Activated CD4-positive, alpha-beta T cell treated with anti-CD3 and anti-CD28 coated beads, Interleukin-2, amount 50 U/mL, for 16 hours (primary cell): ENCODE data around the gene GMPPB.

Experiments
- DNase-seq: peaks from one replicate; pipeline ENCODE4 v3.0.0-alpha.2; 2020

GMPPB gene

GRCh38 chr3:49727924-49728361, 4.2 kb upstream of the GMPPB start:
- no peak for DNase-seq

DNA sequence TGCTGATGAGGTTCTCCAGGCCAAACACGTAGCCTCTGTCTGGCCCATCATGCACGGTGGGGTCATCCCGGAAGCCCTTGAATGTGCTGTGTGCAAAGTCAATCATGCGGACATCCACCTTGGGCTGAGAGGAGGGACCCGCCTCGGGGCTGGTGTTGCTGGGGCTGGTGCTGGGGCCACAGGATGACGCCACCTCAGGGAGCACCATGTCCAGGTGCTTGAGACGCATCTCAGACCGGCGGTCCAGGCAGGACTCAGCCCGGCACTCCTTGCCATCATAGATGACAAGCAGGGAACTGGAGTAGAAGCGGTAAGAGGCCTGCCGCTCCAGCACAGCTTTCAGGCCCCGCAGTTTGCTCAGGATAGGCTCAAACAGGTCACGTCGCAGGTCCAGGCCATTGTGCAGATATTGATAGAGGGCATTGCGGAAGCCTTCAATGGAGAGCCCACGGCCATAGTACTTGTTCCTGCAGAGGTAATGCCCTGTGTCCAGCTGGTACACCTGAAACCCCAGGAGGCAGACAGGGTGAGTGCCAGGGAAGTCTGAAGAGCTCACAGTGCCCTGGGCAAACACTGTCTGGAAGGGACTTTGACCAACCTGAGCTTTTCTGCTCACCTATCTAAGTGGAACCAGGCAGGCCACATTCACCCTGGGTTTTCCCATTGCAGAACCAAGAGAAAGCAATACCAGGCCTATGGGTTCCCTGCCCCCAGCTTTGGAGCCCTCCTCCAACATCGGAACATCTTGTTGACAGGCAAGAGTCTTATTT, 3.6 kb upstream of the GMPPB start:
- no peak for DNase-seq

- DNase-seq = no peak
Measured at GRCh38 chr3:49725906-49726681, 2.3 kb upstream of the GMPPB start.

GRCh38 chr3:49724586-49724985, 835 bp upstream of the GMPPB start:
- no peak for DNase-seq

GRCh38 chr3:49723296-49723627, 489 bp downstream of the GMPPB start:
- peak; percentile 69 for DNase-seq

- DNase-seq = no peak
Measured at GRCh38 chr3:49722896-49723295, 855 bp downstream of the GMPPB start.

GRCh38 chr3:49721896-49722781, 1.6 kb downstream of the GMPPB start:
- no peak for DNase-seq

GRCh38 chr3:49721596-49721895, 2.2 kb downstream of the GMPPB start:
- DNase-seq = no peak

- no peak for DNase-seq
Measured at GRCh38 chr3:49720855-49721595, 2.7 kb downstream of the GMPPB start.

GRCh38 chr3:49719214-49719884, 4.4 kb downstream of the GMPPB start, which contains the start of gene AMIGO3:
Gene AMIGO3 (minus strand): TSS chr3:49719684. CDS start chr3:49719465, 219 bp downstream.
- DNase-seq = peak; percentile 93

DNA sequence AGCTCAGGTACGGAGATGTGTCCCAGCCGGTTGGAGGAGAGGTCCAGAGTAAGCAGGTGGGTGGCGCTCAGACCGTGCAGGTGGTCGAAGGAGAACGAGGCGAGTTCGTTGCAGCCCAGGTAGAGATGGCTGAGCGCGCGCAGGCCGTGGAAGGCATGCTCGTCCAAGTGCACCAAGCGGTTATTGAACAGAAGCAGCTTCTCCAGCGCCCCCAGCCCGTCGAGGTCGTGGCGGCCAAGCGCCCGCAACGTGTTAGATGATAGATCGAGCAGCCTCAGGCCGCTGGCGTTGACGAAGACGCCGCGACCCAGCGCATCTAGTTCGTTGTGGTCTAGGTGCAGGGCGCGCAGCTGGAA, 4.9 kb downstream of the GMPPB start:
- no peak for DNase-seq

DNA sequence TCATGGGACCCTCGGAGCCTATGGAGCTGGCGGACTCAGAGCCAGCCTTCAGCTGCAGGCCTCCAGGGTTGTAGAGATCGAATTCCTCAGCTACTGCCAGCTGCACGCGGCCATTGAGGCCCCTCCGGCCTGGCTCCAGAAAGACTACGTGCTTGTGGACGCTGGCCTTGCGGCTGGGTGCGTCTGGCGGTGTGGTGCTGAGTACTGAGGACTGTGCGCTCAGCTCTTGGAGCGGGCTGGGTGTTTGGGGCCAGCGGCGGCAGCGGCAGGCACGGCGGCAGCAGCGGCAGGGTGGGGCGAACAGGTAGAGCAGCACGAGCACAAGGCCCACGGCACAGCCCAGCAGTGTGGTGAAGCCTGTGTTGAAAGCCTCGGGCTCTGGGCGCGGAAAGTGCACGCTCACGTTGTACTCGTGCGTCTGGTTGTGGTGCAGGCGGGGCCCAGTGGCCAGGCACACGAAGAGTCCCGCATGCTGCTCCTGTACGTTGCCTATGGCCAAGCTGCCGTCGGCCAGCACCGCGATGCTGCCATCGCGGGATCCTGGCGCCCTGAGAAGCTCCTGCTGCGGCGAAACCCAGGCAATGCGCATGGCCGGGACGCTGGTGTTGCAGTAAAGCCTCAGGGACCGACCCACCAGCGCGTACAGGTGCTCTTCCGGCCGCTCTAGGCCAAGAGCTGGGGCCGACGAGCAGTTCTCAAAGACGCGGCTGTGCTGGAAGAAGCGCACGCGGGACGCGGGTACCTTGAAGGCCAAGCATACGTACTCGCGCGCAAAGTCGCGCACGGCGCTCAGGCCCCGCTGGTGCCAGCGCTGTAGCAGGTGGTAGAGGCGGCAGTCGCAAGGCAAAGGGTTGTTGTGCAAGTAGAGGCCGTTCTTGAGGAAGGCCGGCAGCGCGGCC, 5.5 kb downstream of the GMPPB start:
- DNase-seq = no peak

DNA sequence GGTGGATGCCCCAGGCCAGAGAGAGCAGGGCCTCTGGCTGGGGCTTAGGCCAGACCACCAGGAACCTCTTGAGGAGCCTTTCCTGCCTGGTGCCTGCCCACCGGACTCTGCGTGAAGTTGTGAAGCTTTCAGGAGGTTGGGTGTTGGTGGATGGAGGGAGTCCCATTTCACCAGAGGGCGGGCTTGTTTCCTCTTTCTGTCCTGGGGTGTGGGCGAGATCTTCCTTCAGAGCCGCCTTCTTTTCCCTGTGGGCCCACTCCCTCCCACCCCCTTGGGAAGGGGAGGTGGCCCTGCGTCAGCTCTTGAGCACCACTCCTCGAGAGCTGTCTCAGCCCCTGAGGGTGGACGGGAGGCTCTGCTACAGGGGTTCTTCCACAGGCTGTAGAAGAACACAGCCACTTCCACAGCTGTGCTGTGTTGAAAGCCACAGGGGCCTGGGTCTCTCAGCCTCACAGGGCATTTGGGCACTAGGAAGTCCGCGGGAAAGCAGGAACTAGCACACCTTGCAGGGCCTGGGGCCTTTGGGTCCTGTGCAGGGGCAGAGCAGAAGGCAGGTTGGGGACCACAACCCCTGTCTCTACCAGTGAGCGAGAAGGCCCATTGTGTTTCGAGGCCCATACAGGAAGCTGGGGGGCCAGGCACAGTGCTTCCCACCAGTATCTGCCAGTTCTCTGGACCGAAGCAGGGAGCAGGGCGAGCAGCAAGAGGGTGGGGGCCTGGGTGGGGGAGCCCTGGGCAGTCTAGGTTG, 6.4 kb downstream of the GMPPB start:
- no peak for DNase-seq

- DNase-seq = no peak
Measured at GRCh38 chr3:49716691-49717210, 7.0 kb downstream of the GMPPB start.

- no peak for DNase-seq
Measured at GRCh38 chr3:49716169-49716568, 7.6 kb downstream of the GMPPB start.

GRCh38 chr3:49715611-49716121, 8.1 kb downstream of the GMPPB start:
- no peak for DNase-seq

GRCh38 chr3:49714728-49715550, 8.8 kb downstream of the GMPPB start:
- no peak for DNase-seq

DNA sequence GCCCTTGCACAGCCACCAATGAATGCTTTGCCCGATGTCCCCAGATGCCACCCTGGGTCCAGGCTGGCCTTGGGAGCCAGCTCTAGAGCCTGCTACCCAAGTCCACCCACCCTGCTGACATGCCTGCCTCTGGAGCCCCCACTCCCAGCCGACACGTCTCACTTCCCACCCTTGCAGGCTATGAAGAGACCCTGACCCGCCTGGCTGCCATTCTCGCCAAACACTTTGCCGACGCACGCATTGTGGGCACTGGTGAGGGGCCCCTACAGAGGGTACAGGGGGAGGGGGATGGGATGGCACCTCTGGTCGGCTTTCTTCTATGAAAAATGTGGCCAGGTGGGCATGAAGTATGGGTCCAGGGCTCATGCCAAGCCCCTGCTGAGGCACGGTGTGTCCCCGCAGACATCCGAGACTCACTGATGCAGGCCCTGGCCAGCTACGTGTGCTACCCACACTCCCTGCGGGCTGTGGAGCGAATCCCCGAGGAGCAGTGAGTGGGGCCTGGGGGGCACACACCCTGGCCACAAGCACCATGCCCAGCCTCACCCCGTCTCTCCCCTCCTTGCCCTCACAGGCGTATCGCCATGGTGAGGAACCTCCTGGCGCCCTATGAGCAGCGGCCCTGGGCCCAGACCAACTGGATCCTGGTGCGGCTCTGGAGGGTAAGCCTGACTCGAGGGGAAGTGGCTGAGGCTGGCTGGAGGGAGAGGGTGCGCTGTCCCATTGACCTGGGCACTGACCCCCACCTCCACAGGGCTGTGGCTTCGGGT, 10.2 kb downstream of the GMPPB start:
- no peak for DNase-seq
